ENCODE measurements around the gene TXNIP. TPM values are rescaled to one million over a fixed set of nuclear protein-coding genes. Genes with fewer than 3 reads are reported as not detected.

TXNIP gene
- total RNA-seq, 1 donor from 2014 or later = 38.8 TPM

- Mint-ChIP-seq H3K36me3 (ENCODE audit: insufficient read depth) (peaks cover 1% of the 10 kb centered on the region), H3K9me3 (ENCODE audit: low read depth) (no peaks in the 10 kb centered on the region), H3K4me3 (ENCODE audit: low read depth) (no peak overlapping the region), H3K4me1 (ENCODE audit: low read depth) (peaks cover 4% of the 10 kb centered on the region), H3K27me3 (no peaks in the 10 kb centered on the region), H3K27ac (no peak overlapping the region)
- DNase-seq (ENCODE audit: low spot score, unreplicated experiment) = no peak
- no peak for TF ChIP-seq CTCF (IDR thresholded peaks at IDR 0.05; ENCODE audit: unreplicated experiment)
These were observed 17.9 kb downstream of the TXNIP start for GRCh38 chr1:145978471-145978853.

- Mint-ChIP-seq H3K36me3 (ENCODE audit: insufficient read depth) (peaks cover 1% of the 10 kb centered on the region), H3K9me3 (ENCODE audit: low read depth) (no peaks in the 10 kb centered on the region), H3K27ac (peak overlapping the region; percentile 5), H3K27me3 (no peaks in the 10 kb centered on the region), H3K4me1 (ENCODE audit: low read depth) (peaks cover 4% of the 10 kb centered on the region), H3K4me3 (ENCODE audit: low read depth) (no peak overlapping the region)
- peak; percentile 19 for DNase-seq (ENCODE audit: low spot score, unreplicated experiment)
- TF ChIP-seq CTCF (IDR thresholded peaks at IDR 0.05; ENCODE audit: unreplicated experiment) = peak; percentile 82
These were observed 18.6 kb downstream of the TXNIP start for GRCh38 chr1:145977486-145978470.

GRCh38 chr1:145977016-145977415 is 19.4 kb downstream of the TXNIP start:
- Mint-ChIP-seq H3K27me3 (no peaks in the 10 kb centered on the region), H3K9me3 (ENCODE audit: low read depth) (no peaks in the 10 kb centered on the region), H3K4me3 (ENCODE audit: low read depth) (no peak overlapping the region), H3K36me3 (ENCODE audit: insufficient read depth) (peaks cover 1% of the 10 kb centered on the region), H3K4me1 (ENCODE audit: low read depth) (peaks cover 4% of the 10 kb centered on the region), H3K27ac (no peak overlapping the region)
- DNase-seq (ENCODE audit: low spot score, unreplicated experiment) = no peak
- no peak for TF ChIP-seq CTCF (IDR thresholded peaks at IDR 0.05; ENCODE audit: unreplicated experiment)

- Mint-ChIP-seq H3K9me3 (ENCODE audit: low read depth) (no peaks in the 10 kb centered on the region), H3K4me1 (ENCODE audit: low read depth) (peaks cover 4% of the 10 kb centered on the region), H3K27ac (no peak overlapping the region), H3K27me3 (no peaks in the 10 kb centered on the region), H3K36me3 (ENCODE audit: insufficient read depth) (peaks cover 1% of the 10 kb centered on the region), H3K4me3 (ENCODE audit: low read depth) (no peak overlapping the region)
- no peak for DNase-seq (ENCODE audit: low spot score, unreplicated experiment)
- TF ChIP-seq CTCF (IDR thresholded peaks at IDR 0.05; ENCODE audit: unreplicated experiment) = no peak
These were observed 21.2 kb downstream of the TXNIP start for GRCh38 chr1:145975216-145975615.

- H3K9me3 Mint-ChIP-seq (ENCODE audit: low read depth) = no peaks in the 10 kb centered on the region
- H3K27ac Mint-ChIP-seq = no peak overlapping the region
- H3K27me3 Mint-ChIP-seq = no peaks in the 10 kb centered on the region
- DNase-seq (ENCODE audit: low spot score, unreplicated experiment) = no peak
- peaks cover 1% of the 10 kb centered on the region for H3K36me3 Mint-ChIP-seq (ENCODE audit: insufficient read depth)
- no peak overlapping the region for H3K4me3 Mint-ChIP-seq (ENCODE audit: low read depth)
- H3K4me1 Mint-ChIP-seq (ENCODE audit: low read depth) = peaks cover 4% of the 10 kb centered on the region
- TF ChIP-seq CTCF (IDR thresholded peaks at IDR 0.05; ENCODE audit: unreplicated experiment) = no peak
These were observed 21.7 kb downstream of the TXNIP start for GRCh38 chr1:145974721-145975120.
